NOMO-1 treated with dmso at 0.1 percent for 144 hours (cell line): ENCODE measurements around the gene DNASE2B.
"Not testable (repeated sequence)": the region's sequence is repeated elsewhere in the genome, so short reads cannot be mapped to it uniquely, and the experiment has no call there.

Experiments
- DNase-seq: peaks from one replicate; lab custom pipeline; 2025; ENCODE audit not compliant: unreplicated experiment; lab: John Stamatoyannopoulos, UW

The DNASE2B gene

DNA sequence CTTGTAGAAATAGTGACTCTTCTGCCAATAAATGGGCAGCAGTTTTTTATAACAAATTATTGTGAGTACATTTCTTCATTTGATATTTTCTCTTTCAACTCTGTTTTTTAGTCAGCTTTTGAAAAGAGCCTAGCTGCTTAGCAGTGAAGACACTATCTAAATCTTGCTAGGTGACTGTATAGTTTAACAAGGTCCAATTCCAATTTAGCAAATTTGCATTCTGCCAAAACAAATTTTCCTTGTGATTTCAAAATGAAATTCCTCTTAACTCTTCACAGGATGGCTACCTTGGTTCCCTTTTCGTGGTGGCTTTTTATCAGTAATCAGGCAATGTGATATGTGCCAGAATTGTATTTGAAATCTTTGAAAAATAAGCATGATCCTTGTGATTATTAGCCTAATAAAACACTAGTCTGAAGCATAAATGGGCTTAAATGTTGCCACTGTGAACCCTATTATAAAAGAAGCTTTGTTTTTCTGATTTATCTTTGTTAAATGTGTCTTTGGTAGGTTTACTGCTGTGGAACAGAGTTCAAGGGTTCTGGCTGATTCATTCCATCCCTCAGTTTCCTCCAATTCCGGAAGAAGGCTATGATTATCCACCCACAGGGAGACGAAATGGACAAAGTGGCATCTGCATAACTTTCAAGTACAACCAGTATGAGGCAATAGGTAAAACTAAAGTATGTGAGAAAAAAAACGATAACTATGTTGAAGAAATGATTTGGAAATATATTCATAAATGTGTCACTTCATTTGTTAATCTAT lies 12.2 kb downstream of the DNASE2B start:
- no peak for DNase-seq

DNA sequence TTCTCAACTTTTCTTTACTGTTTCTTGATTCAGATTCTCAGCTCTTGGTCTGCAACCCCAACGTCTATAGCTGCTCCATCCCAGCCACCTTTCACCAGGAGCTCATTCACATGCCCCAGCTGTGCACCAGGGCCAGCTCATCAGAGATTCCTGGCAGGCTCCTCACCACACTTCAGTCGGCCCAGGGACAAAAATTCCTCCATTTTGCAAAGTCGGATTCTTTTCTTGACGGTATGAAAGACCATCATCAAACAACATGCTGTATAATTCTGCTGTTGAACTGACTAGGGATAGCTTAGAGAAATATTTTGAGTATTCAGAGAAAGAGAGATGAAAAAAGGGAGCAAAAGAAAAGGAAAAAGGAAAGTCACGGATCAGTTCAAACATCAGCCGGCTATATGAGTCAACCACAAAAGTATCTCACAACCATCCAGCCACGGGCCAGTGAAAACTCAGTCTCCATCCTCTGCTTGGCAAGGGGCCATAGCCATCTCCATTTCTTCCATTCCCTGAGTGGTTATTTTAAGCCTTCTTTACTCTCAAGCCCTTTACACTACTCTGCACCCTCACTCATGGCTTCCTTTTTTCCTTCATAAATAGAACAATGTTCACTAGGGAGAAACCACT lies 14.1 kb downstream of the DNASE2B start:
- DNase-seq: no peak

DNA sequence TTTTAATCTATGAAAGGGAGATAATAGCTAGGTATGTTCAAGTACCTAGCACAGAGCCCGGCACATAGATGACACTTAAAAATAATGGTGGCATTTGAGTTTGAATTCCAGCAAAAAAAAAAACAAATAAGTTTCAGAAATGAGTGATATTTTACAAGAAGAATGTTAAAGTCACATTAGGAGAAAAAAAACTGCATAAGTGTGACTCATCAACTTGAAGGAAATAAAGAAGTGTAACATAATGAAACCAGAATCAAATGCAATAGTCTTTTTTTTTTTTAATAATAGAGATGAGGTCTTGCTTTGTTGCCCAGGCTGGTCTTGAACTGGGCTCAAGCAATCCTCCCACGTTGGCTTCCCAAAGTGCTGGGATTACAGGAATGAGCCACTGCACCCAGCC lies 17.1 kb downstream of the DNASE2B start:
- DNase-seq: no peak

DNA sequence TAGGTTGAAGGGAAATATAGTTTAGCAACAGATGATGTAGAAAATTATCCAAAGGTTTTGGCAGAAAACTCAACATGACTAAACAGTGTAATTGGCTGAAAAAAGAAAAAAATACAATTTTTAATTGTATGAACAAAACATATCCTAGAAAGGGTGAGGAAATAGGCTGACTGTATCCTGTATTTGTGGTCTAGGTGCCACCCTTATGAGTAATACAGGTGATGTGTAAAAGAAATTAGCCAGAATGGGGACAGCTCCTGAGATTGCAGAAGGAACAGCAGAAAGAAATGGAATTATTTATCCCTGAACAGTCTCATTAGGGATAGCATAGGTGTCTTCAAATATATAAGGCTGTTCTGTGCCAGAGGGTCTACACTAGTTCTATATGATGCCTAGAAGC lies 24.6 kb downstream of the DNASE2B start:
- no peak for DNase-seq

DNA sequence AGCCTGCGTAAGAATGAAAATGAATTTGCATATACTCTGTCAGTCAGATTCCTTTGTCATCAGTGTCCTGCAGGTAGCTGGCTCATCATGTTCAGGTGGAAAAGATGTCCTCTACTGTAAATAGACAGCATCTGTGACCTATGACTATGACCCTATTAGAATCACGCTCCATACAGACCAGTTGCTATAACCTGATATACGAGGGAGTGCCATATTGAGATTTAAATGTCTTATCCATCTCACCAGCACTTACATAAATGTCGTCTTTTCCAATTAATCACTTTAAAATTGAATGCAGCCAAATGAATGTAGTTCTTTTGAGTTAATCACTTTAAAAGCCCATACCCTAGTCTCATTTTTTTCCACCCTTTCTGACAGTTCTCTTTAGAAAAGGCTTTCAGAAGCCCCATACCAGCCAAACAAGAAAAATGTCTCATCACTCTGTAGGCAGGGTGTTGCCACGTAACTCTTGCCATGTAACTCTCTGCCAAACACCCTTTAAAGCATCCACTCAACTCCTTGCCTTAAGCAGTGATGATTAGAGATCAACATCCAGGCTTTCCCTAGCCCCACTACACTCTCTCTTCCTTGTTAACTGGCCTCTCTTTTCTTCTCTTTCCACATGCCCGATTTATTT lies 26.3 kb downstream of the DNASE2B start:
- no peak for DNase-seq

DNA sequence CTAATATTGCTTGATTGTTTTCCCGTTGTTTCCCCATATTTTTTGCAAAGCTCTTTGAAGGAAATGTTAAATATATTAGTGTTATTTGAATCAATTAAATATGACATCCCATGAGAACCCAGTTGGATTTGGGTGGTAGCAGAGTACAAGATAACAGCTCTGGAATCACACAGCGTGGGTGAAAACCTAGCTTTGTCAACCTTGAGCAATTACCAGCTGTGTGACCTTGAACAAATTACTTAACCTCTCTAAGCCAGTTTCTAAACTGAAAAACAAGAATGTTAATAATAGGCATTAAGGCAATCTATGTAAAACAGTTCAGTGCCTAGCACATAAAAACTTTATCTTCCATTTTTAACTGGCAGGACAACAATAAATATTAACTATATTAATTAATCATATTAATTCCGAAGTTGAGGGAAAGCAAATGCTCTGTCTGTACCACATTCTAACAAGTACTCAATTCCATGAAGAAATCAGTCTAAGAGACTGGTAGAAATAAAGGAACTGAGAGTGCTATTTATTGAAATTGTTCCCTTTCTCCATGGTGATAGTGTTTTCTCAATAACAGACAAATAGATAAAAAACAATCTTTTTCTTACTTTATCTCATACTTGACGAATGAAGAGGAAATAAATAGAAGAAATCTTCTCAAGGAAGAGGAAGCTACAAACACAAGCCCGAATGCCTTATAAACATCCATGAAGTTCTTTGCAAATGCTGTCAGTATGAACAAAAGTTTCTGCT lies 27.0 kb downstream of the DNASE2B start:
- no peak for DNase-seq

DNA sequence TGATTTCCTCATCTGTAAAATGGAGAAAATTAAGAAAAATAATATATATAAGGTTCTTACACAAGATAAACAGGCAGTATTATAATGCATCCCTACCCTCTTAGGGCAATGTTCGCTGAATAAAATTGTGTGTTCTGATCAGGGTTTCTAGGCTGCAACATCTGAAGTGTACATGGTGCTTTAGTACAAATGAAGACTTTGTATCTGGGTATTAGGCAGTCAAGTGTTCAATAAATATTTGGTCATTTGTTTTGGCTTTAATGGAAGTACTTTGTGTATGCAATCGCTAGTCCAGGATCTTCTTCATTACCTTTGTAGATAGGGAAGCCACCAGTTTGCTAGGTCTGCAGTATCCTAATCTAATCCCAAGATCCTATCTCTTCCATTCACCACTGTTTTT lies 28.1 kb downstream of the DNASE2B start:
- DNase-seq: no peak

DNA sequence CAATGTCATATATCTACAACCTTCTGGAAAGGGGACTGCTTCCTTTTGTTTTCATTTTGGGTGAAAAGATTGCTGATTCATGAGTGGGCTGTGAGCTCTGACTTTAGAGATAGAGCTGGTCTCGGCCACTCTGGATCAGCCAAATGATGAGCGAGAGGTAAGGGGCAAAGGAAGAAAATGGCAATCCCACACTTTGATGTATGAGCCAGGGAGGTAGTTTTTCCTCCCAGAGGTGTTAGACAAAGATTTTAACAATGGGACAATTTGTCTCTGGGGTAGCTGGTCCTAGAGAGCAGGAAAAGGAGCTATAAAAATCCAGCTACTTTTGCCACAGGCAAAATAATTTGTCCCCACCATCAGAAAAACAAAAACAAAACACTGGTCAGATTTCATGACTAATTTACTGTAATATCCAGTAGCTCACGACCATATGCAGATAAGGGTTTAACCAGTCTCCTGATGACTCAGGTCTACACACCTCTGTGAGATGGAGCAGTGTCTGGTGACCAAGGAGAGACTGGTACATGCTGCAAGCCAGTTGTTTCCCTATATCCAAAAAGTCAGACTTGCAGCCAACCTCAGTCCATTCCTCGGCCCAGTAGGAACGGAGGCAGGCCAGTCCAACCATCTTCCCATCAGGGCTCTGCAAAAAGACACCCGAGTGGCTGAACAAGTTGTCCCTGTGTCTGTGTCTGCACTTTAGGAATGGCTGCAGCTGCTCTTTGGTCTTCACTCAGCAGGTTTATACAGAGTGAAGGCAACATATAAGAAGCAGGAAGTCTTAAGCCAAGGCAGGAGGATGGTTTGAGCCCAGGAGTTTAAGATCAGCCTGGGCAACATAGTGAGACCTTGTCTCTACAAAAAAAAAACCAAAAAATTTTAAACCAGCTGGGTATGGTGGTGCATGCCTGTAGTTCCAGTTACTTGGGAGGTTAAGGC lies 29.2 kb downstream of the DNASE2B start:
- DNase-seq: no peak

DNA sequence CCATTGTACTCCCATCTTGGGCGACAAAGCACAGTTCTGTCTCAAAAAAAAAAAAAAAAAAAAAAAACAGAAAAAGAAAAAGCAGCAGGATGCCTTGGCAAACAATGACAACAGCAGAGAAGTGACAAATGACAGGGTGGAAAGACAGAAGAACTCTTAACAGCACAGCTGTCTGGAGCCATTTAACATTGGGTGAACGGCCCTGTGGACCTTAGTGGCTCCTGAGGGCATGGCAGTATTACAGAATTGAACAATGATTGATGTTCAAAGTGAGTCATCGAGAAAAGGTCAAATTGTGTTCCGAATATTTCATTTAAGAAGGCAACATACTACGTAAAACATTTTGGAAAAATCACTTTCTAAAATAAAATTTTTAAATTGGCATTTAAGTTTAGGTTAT lies 30.0 kb downstream of the DNASE2B start:
- no peak for DNase-seq

DNA sequence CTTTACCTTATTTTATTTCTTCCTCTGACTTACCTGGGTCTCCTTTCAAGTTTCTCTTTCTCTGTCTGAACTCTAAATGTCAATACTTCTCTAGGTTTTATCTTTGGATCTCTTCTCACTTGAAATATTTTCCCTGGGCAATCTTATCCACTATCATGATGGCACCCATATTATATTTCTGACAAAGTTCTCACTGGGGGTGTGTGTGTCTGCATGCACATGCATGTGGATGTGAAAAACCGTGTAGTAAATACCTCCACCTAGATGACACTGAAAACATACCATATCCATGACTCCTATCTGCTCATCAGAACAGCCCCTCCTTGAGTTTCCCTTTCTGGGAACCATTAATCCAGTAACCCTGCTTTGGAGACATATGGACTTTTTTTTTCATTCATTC lies 30.9 kb downstream of the DNASE2B start:
- no peak for DNase-seq

DNA sequence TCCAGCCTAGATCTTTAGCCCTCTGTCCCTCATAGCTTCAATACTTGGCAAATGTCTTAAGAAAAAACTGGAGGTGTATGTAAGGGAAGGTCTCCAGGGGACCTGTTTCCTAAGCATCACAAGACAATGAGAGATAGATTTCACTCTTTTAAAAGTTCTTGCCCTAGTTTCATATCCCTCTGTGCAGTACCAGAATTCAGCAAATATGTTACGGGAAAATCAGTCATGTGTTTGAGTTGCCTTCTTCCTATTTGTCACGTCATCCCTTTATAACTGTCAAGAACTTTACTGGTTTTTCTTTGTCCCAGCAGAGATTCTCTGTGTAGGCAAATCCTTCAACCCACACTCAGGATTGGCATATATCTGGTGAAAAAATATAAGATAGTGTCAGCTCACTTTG lies 32.3 kb downstream of the DNASE2B start:
- DNase-seq: no peak

DNA sequence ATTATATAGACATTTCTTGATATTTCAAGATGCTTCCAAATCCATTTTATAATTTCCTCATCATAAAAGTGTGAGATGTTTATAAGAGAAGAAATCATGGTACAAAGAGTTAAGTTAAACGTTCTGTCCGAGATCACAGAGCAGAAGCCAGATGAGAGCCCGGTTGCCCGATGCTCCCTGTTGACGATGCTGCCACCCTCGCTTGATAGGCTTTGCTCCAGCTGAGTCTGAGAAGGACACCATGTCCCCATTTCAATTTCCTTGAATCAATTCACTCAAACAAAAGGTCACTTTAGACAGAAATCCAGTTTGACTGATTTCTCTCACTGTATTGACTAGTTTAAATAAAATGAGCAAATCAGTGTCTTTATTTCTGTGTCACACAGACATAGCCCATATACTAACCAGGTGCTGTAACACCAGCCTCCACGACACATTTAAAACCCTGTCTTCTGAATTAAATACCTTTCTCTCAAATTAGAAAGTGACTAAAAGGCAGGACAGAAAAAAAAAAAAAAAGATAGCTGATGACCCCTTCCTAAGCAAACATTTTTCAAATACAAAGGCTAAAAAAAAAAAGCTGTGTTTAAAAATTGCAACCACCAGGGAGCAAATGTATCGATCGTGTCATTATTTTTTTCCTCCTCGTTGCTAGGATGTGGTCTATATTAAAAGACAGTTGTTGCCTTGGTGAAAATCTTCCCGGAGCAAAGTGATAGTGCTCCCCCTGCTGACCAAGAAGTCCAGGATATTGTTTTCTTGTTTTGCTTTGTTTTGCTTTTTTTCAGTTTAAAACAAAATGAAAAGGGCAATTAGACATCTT lies 35.2 kb downstream of the DNASE2B start:
- peak; percentile 39 for DNase-seq

DNA sequence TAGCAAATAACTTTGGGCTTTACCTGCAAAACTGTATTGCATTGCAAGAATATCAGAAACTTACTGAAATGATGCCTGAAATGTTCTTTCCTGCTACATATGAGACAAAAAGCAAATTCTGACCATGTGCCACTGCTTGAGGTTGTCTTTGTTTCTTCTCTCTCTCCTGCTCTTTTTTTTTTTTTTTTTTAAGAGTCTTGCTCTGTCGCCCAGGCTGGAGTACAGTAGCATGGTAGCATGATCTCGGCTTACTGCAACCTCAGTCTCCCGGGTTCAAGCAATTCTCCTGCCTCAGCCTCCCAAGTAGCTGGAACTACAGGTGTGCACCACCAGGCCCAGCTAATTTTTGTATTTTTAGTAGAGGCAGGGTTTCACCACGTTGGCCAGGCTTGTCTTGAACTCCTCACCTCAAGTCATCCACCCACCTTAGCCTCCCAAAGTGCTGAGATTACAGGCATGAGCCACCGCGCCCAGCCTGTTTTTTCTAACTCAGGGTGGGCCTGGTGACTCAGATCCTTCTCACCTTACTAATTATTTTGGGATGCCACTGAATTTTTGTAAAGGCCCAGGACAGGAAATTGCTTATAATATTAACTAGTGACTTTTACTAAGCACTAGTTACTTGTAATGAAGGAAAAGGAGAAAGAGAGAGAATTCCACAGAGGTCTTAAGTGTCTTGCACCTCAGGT lies 35.9 kb downstream of the DNASE2B start:
- DNase-seq: no peak

DNA sequence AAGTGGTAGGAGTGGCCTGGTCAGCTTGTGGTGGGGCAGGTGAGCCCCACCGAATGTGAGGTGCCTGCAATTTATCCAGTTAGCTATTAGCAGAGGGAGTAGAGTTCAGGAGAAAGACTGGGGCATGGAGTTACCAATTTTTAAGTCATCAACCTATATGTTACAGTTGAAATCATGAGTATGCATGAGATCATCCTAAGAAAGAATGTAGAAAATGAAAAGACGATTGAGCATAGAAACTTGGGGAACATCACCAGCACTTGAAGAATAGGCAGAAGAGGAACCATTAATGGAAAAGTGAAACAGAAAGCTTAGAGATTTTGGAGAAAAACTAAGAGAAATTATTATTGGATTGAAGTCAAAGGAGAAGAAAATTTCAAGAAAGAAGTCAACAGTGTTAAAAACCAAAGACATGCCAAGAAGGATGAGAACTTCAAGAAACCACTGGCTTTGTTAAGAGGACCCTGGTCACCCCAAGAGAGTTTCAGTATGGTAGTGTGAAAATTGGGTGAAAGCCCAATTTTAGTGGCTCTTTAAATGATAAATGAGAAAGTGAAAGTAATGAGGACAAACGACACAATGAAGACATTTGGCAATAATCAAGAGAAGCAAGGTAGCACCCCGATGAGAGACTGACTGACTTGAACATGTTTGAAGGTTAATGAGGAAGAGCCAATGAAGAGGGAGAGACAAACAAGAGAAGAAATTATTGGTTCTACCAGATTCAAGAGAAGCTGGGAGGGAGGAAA lies 36.7 kb downstream of the DNASE2B start:
- DNase-seq: no peak

DNA sequence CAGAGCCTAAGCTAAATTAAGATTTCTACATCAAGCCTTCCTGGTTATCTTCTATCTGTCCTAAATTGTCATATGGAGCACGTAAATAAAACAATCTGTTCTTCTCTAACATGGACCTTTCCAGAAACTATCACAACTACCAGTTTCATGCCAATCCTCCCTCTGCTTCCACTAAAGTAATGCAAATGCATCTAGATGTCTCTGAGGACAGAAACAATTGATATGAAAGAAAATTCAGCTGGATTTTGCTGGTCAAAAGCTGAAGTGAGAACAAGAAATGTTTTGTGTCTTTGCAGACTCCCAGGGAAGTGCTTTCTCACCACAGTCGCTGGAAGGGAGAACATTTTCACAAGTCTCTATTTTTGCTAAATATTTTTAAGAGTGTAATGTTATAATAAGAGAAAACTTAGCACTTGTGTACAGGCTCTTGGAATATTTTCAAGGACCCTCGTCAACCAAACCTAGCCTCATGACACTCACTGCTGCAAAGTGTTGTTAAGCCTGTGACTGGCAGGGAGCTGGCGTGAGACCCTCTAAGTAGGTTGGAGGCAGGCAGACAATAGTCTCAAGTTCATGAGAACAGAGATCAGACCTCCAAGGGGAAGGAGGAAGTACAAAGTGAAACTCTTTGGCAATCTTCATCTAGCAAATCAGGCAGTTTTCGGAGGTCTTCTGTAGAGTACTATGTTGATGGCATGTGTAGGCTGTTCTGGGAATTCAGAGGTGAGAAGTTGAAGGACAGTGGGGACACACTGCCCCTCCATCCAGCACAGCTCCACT lies 38.8 kb downstream of the DNASE2B start:
- DNase-seq: peak; percentile 60

DNA sequence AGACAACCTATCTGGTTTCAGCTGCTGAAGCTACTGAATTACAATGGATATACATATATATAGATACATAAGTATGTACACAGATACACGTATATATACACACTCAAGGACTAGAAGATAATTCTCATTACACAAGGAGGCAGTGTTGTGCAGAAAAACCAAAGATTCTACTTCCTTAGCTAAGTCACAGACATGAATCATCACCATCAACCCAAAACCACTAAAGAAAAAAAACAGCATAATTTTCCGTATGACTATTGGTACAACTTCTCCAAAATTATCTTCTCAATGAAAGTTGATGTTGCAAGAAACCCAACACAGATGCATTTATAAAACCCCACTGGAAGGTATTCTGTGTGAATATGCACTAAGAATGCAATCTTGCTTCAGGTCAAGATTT lies 44.0 kb downstream of the DNASE2B start:
- peak; percentile 91 for DNase-seq

DNA sequence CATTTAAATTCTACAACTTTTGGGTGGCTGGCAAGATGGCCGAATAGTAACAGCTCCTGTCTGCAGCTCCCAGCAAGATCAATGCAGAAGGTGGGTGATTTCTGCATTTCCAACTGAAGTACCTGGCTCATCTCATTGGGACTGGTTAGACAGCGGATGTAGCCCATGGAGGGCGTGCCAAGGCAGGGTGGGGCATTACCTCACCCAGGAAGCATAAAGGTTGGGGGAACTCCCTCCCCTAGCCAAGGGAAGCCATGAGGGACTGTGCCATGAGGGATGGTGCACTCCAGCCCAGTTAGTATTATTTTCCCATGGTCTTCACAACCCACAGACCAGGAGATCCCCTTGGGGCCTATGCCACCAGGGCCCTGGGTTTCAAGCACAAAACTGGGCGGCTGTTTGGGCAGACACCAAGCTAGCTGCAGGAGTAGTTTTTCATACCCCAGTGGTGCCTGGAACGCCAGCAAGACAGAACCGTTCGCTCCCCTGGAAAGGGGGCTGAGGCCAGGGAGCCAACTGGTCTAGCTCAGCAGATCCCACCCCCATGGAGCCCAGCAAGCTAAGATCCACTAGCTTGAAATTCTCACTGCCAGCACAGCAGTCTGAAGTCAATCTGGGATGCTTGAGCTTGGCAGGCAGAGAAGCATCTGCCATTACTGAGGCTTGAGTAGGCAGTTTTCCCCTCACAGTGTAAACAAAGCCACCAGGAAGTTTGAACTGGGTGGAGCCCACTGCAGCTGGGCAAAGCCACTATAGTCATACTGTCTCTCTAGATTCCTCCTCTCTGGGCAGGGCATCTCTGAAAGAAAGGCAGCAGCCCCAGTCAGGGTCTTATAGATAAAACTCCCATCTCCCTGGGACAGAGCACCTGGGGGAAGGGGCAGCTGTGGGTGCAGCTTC lies 44.7 kb downstream of the DNASE2B start:
- not testable (repeated sequence) for DNase-seq
